ENCODE results near the gene ZNF133.
"Not testable (repeated sequence)": the region's sequence is repeated elsewhere in the genome, so short reads cannot be mapped to it uniquely, and the experiment has no call there.

Gene ZNF133

GRCh38 chr20:18266282-18266681, 22.0 kb upstream of the ZNF133 start:
- H3K4me3 ChIP-seq (ENCODE audit: low read length) = no peak overlapping the region
- no peak for TF ChIP-seq CTCF (IDR thresholded peaks at IDR 0.05; ENCODE audit: insufficient read depth, low read depth, low read length, missing control alignments)
- no peak for DNase-seq (ENCODE audit: low read depth)

- DNase-seq (ENCODE audit: low read depth) = no peak
- no peak overlapping the region for H3K4me3 ChIP-seq (ENCODE audit: low read length)
- TF ChIP-seq CTCF (IDR thresholded peaks at IDR 0.05; ENCODE audit: insufficient read depth, low read depth, low read length, missing control alignments) = no peak
Observed at GRCh38 chr20:18267815-18268214, 20.5 kb upstream of the ZNF133 start.

- no peak for TF ChIP-seq CTCF (IDR thresholded peaks at IDR 0.05; ENCODE audit: insufficient read depth, low read depth, low read length, missing control alignments)
- no peak for DNase-seq (ENCODE audit: low read depth)
Observed at GRCh38 chr20:18271160-18271559, 17.2 kb upstream of the ZNF133 start.

GRCh38 chr20:18272451-18272850, 15.9 kb upstream of the ZNF133 start:
- H3K4me3 ChIP-seq (ENCODE audit: low read length) = no peak overlapping the region
- TF ChIP-seq CTCF (IDR thresholded peaks at IDR 0.05; ENCODE audit: insufficient read depth, low read depth, low read length, missing control alignments) = peak; percentile 37
- DNase-seq (ENCODE audit: low read depth) = peak; percentile 26

More at GRCh38 chr20:18271160-18271559, 17.2 kb upstream of the ZNF133 start:
- no peak overlapping the region for H3K4me3 ChIP-seq (ENCODE audit: low read length)

- no peak overlapping the region for H3K4me3 ChIP-seq (ENCODE audit: low read length)
- no peak for TF ChIP-seq CTCF (IDR thresholded peaks at IDR 0.05; ENCODE audit: insufficient read depth, low read depth, low read length, missing control alignments)
- no peak for DNase-seq (ENCODE audit: low read depth)
Observed at GRCh38 chr20:18273738-18274137, 14.6 kb upstream of the ZNF133 start.

GRCh38 chr20:18275960-18276359, 12.4 kb upstream of the ZNF133 start:
- H3K4me3 ChIP-seq (ENCODE audit: low read length); DNase-seq (ENCODE audit: low read depth): not testable (repeated sequence)

- peak; percentile 98 for TF ChIP-seq CTCF (IDR thresholded peaks at IDR 0.05; ENCODE audit: insufficient read depth, low read depth, low read length, missing control alignments)
- peak; percentile 80 for DNase-seq (ENCODE audit: low read depth)
- H3K4me3 ChIP-seq (ENCODE audit: low read length) = no peak overlapping the region
Observed at GRCh38 chr20:18276821-18277220, 11.5 kb upstream of the ZNF133 start.
